Measurements from ENCODE around the gene CATSPER4. TPM values are rescaled to one million over a fixed set of nuclear protein-coding genes. Genes with fewer than 3 reads are reported as not detected.

CATSPER4 gene
- total and polyA plus RNA-seq, 2 of the 8 experiments (the other 6 are each of a cell fraction or from before 2014, with no cell fraction given): 0.65 to 0.83 TPM

GRCh38 chr1:26210147-26210870 is 19.9 kb downstream of the CATSPER4 start:
- Histone ChIP-seq H3K9me3 (ENCODE audit: insufficient read depth in 2 of 2, low read depth in 1 of 2, low read length in 1 of 2) (no peaks in the 10 kb centered on the region), H3K36me3 (ENCODE audit: control insufficient read depth in 2 of 4, insufficient read depth in 4 of 4, low read length in 3 of 4) (no peaks in the 10 kb centered on the region), H2BK5ac (ENCODE audit: low read depth, low read length) (no peak overlapping the region), H3K4me2 (ENCODE audit: insufficient read depth in 1 of 2, low read depth in 2 of 2, low read length in 2 of 2) (no peak overlapping the region), H2BK12ac (ENCODE audit: low read depth, low read length) (no peak overlapping the region), H3K4me3 (ENCODE audit: extremely low read depth in 1 of 4, insufficient read depth in 2 of 4, low read depth in 3 of 4, low read length in 4 of 4) (no peak overlapping the region), H2BK120ac (replicated peaks; ENCODE audit: low read depth, low read length) (no peak overlapping the region), H3K4me1 (replicated peaks in 1 of 4; ENCODE audit: control insufficient read depth in 3 of 4, insufficient read depth in 4 of 4, low read length in 3 of 4) (no peaks in the 10 kb centered on the region), H3K23me2 (ENCODE audit: low read depth, low read length) (no peaks in the 10 kb centered on the region), H2BK20ac (ENCODE audit: low read length) (no peak overlapping the region), H2BK15ac (ENCODE audit: low read length) (no peak overlapping the region), H4K5ac (ENCODE audit: insufficient read length, low read depth, low read length) (no peak overlapping the region), H2AFZ (ENCODE audit: low read length) (no peak overlapping the region), H3K18ac (ENCODE audit: extremely low read depth, low read length) (no peak overlapping the region), H3K79me2 (ENCODE audit: control insufficient read depth in 1 of 2, insufficient read depth in 2 of 2, low read length in 2 of 2) (no peaks in the 10 kb centered on the region), H4K8ac (ENCODE audit: extremely low read depth, insufficient read depth, low read length) (no peak overlapping the region), H4K91ac (replicated peaks; ENCODE audit: insufficient read length, low read length) (no peak overlapping the region), H3K23ac (ENCODE audit: insufficient read length) (no peak overlapping the region), H4K20me1 (replicated peaks in 1 of 2; ENCODE audit: control insufficient read depth in 1 of 2, insufficient read depth in 2 of 2, low read length in 2 of 2) (no peaks in the 10 kb centered on the region), H3K27ac (ENCODE audit: low read depth, low read length) (no peak overlapping the region), H3K27me3 (replicated peaks in 1 of 4; ENCODE audit: control insufficient read depth in 3 of 4, extremely low read depth in 1 of 4, insufficient read depth in 3 of 4, low read length in 3 of 4) (no peaks in the 10 kb centered on the region), H3K14ac (ENCODE audit: insufficient read length) (no peak overlapping the region), H3K9ac (replicated peaks in 1 of 4; ENCODE audit: extremely low read depth in 1 of 4, low read depth in 3 of 4, low read length in 3 of 4) (no peak overlapping the region), H3K4ac (replicated peaks; ENCODE audit: insufficient read length, low read depth, low read length) (no peak overlapping the region), H2AK5ac (ENCODE audit: low read depth, low read length) (no peak overlapping the region), H3K79me1 (ENCODE audit: low read depth, low read length) (no peaks in the 10 kb centered on the region), H3K56ac (replicated peaks; ENCODE audit: insufficient read length, low read depth, low read length) (no peak overlapping the region)
- FAIRE-seq (no peak), DNase-seq (ENCODE audit: low read depth in 1 of 2, low spot score in 2 of 2) (no peak)
- WGBS, 2 experiments (ENCODE audit: extremely low coverage in 1 of 2, insufficient coverage in 1 of 2, insufficient read length in 1 of 2, insufficient replicate concordance in 2 of 2, low coverage in 1 of 2, low lambda C conversion rate in 2 of 2, missing lambda C conversion rate in 1 of 2): 81% methylated on average over 5 of the region's 5 CpGs; no CpG with 5 or more reads in 1 of the 2 experiments
- TF ChIP-seq SAP30 (IDR thresholded peaks at IDR 0.05; ENCODE audit: insufficient read depth, insufficient replicate concordance, low read length) (no peak), SIN3A (conservative IDR thresholded peaks at IDR 0.05 in 1 of 2, IDR thresholded peaks at IDR 0.05 in 1 of 2; ENCODE audit: low read depth in 1 of 2, low read length in 2 of 2) (no peak), POLR2AphosphoS5 (IDR thresholded peaks at IDR 0.05; ENCODE audit: low read depth, low read length) (no peak), SIRT6 (IDR thresholded peaks at IDR 0.05; ENCODE audit: low read length) (no peak)
- ChIA-PET POLR2A (ENCODE audit: partially characterized antibody) (interaction anchor here (1.2 kb wide), 1 partner anchor 10 kb away, joined by 6 read pairs; no protein-coding TSS in a partner anchor), CTCF (ENCODE audit: partially characterized antibody) (interaction anchor here (0.6 to 1.7 kb wide), 8 partner anchors 9 to 193 kb away, joined by 3 to 5 read pairs (median 3); partner anchors contain the start of genes CATSPER4 and SH3BGRL3)

Measured in H1 (cell line).